A549 (cell line): ENCODE data around the gene TSR2. TPM values are rescaled to one million over a fixed set of nuclear protein-coding genes. Genes with fewer than 3 reads are reported as not detected.
A peak's percentile ranks its signal among the peaks of the same experiment; 100 is the strongest.

Experiments
- ATAC-seq, 2 experiments: fragments of 200-7000 bp in 1 of 2; fragments of >200 bp in 1 of 2; cut with Nextera tagmentation in 1 of 2; cut with Tn5 transposase in 1 of 2; 3 replicates each; pipeline versions ENCODE4 v1.8.0 to v1.9.1; 2018 to 2020; ENCODE audit warnings: mild to moderate bottlenecking in 1 of 2, moderate library complexity in 1 of 2
- CTCF ChIA-PET: fragments of 300-600 bp; sonication (Branson Sonifier 250); formaldehyde crosslinking; extraction: SDS; loops from one replicate; lab custom pipeline; 2021; ENCODE audit warnings: antibody characterized with exemption, inconsistent platforms; lab: Yijun Ruan, JAX
- POLR2A ChIA-PET: fragments of 350-600 bp; formaldehyde crosslinking; extraction: SDS; loops from one replicate; lab custom pipeline; 2021; ENCODE audit warnings: antibody characterized with exemption, inconsistent platforms; lab: Yijun Ruan, JAX
- DNase-seq, 2 experiments: peaks; one replicate each; pipeline versions ENCODE4 v3.0.0 to v3.0.0-alpha.2; 2011 to 2016; ENCODE audit warnings: low read depth in 1 of 2, low spot score in 1 of 2
- FAIRE-seq: peaks from 2 replicates; lab custom pipeline; 2011; peaks lifted over from hg19 to GRCh38; lab: Jason Lieb, UNC
- H3K27ac ChIP-seq, 2 experiments: fragments of >200 bp; sonication (Bioruptor Twin); formaldehyde crosslinking; 3 replicates each; pipeline ENCODE4 v1.5.1; 2016 to 2017
- H3K4me1 ChIP-seq: fragments of >200 bp; sonication (Bioruptor Twin); formaldehyde crosslinking; 3 replicates; pipeline ENCODE4 v1.6.1; 2016
- H3K4me2 ChIP-seq: fragments of >200 bp; sonication (Bioruptor Twin); formaldehyde crosslinking; 3 replicates; pipeline ENCODE4 v1.6.1; 2016
- H3K4me3 ChIP-seq: fragments of >200 bp; sonication (Bioruptor Twin); formaldehyde crosslinking; 3 replicates; pipeline ENCODE4 v1.5.1; 2016
- H3K9me3 ChIP-seq: fragments of >200 bp; sonication (Bioruptor Twin); formaldehyde crosslinking; 3 replicates; pipeline ENCODE4 v1.6.1; 2016
- CHD2 ChIP-seq: fragments of 150-350 bp; IDR thresholded peaks from 2 replicates; pipeline ENCODE4 v1.6.1; 2014; ENCODE audit warnings: low read length; ENCODE audit not compliant: partially characterized antibody
- CHD4 ChIP-seq: fragments of 200-600 bp; sonication (generic); IDR thresholded peaks from 2 replicates; pipeline ENCODE4 v1.6.1; 2016; ENCODE audit warnings: antibody characterized with exemption, mild to moderate bottlenecking, borderline replicate concordance
- HEYL ChIP-seq: fragments of 250-450 bp; sonication (Bioruptor Pico); IDR thresholded peaks from 2 replicates; pipeline ENCODE4 v1.8.0; 2021; ENCODE audit warnings: mild to moderate bottlenecking, moderate library complexity
- KDM5A ChIP-seq: fragments of 200-600 bp; sonication (generic); IDR thresholded peaks from 2 replicates; pipeline ENCODE4 v1.6.1; 2016; ENCODE audit warnings: antibody characterized with exemption, mild to moderate bottlenecking
- RARB ChIP-seq: fragments of 250-450 bp; sonication (Bioruptor Pico); IDR thresholded peaks from 2 replicates; pipeline ENCODE4 v1.8.0; 2021; ENCODE audit warnings: mild to moderate bottlenecking, moderate library complexity
- TP53 ChIP-seq: fragments of 250-450 bp; sonication (Bioruptor Pico); IDR thresholded peaks from 2 replicates; pipeline ENCODE4 v1.5.0; 2021; ENCODE audit warnings: mild to moderate bottlenecking, moderate library complexity
- ZNF302 ChIP-seq: fragments of 250-450 bp; sonication (Bioruptor Pico); IDR thresholded peaks from 2 replicates; pipeline ENCODE4 v1.9.0; 2021; ENCODE audit warnings: inconsistent platforms, mild to moderate bottlenecking, moderate library complexity
- WGBS: methylation state at CpG from one replicate; pipeline ENCODE4 v1.1.6; 2017; ENCODE audit errors: missing lambda C conversion rate; 5-methylcytosine and 5-hydroxymethylcytosine counted together
- polyA plus RNA-seq, 4 experiments: library from polyadenylated mRNA; depleted of rRNA in 3 of 4; stranded (reverse); fragments of >200 nt; fragmentation: RNase III in 1 of 4; extraction: RNeasy Plus Mini Kit Qiagen cat#74134 plus additional on column Dnase treatment in 1 of 4; gene quantifications; 2 replicates in 3 of 4; 3 replicates in 1 of 4; pipeline ENCODE4 v1.2.3, GENCODE V29; 2011 to 2017
- TF ChIP-seq, protein P1 (sequence below): IDR thresholded peaks from 2 replicates; pipeline ENCODE4 v1.6.1; 2012
- TF ChIP-seq, protein P2 (sequence below): IDR thresholded peaks from 2 replicates; pipeline ENCODE4 v1.6.1; 2012
- TF ChIP-seq, protein P3 (sequence below): fragments of 150-350 bp; IDR thresholded peaks from 2 replicates; pipeline ENCODE4 v1.6.1; 2014; ENCODE audit warnings: low read depth, mild to moderate bottlenecking, low read length

Gene TSR2
- polyA plus RNA-seq, 2 of the 4 experiments (the other 2 are of a cell fraction): 26.9 to 60.4 TPM

DNA sequence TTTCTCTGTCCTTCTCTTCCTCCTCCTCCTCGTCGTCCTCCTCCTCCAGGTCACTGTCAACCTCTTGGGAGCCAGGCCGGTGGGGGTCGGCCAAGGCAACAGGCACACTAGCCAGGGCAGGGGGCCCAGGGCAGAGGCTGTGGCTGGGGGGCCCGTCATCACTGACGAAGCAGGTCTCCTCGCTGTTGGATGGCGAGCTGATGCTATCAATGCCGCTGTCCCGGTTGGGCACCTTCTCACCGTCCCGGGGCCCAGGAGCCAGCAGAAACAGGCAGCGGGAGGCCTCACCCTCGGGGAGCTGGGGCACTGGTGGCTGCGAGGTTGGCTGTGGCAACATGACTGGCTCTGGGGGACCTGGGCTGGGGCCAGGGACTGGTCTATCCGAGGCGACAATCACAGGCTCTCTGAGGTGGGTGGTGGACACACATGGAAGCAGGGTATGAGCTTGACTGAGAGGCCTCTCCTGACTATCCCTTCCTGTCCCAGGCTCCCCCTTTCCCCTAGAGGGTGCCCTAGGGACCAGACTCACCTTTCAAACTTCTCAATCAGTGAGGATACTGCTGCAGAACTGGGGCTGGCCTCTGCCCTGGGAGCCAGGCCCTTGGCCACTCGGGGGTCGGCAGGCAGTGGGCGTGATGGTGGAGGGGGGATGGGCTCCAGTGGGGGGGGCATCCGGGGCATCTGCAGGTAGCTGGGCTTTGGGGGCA is 30.0 kb downstream of the TSR2 start:
- Histone ChIP-seq H3K4me1 (peaks cover 3% of the 10 kb centered on the region; the same call in 1 of the 3 replicates), H3K9me3 (no peaks in the 10 kb centered on the region), H3K4me2 (no peak overlapping the region), H3K27ac (no peak overlapping the region), H3K4me3 (no peak overlapping the region)
- DNase-seq (no peak), FAIRE-seq (no peak), ATAC-seq (0 out of 6 replicates have a peak, but pooled peaks of 1 of the 2 experiments have one; percentile 41)
- TF ChIP-seq, protein P1, sequence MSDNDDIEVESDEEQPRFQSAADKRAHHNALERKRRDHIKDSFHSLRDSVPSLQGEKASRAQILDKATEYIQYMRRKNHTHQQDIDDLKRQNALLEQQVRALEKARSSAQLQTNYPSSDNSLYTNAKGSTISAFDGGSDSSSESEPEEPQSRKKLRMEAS: no peak
- TF ChIP-seq, protein P2, sequence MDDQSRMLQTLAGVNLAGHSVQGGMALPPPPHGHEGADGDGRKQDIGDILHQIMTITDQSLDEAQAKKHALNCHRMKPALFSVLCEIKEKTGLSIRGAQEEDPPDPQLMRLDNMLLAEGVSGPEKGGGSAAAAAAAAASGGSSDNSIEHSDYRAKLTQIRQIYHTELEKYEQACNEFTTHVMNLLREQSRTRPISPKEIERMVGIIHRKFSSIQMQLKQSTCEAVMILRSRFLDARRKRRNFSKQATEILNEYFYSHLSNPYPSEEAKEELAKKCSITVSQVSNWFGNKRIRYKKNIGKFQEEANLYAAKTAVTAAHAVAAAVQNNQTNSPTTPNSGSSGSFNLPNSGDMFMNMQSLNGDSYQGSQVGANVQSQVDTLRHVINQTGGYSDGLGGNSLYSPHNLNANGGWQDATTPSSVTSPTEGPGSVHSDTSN: no peak
- no peak for TF ChIP-seq ZNF302 (CRISPR knock-in tag)
- TF ChIP-seq, protein P3, sequence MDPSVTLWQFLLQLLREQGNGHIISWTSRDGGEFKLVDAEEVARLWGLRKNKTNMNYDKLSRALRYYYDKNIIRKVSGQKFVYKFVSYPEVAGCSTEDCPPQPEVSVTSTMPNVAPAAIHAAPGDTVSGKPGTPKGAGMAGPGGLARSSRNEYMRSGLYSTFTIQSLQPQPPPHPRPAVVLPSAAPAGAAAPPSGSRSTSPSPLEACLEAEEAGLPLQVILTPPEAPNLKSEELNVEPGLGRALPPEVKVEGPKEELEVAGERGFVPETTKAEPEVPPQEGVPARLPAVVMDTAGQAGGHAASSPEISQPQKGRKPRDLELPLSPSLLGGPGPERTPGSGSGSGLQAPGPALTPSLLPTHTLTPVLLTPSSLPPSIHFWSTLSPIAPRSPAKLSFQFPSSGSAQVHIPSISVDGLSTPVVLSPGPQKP: no peak
- no peak for TF ChIP-seq RARB (CRISPR knock-in tag)
- no peak for TF ChIP-seq CHD4
- TF ChIP-seq CHD2: no peak
- 92% methylated on average over 10 of the region's 21 CpGs for WGBS
- CTCF ChIA-PET: interaction anchor here (0.5 to 0.6 kb wide), 2 partner anchors 95 to 169 kb away, joined by 3 read pairs; no protein-coding TSS in a partner anchor
- POLR2A ChIA-PET: no interaction called here

DNA sequence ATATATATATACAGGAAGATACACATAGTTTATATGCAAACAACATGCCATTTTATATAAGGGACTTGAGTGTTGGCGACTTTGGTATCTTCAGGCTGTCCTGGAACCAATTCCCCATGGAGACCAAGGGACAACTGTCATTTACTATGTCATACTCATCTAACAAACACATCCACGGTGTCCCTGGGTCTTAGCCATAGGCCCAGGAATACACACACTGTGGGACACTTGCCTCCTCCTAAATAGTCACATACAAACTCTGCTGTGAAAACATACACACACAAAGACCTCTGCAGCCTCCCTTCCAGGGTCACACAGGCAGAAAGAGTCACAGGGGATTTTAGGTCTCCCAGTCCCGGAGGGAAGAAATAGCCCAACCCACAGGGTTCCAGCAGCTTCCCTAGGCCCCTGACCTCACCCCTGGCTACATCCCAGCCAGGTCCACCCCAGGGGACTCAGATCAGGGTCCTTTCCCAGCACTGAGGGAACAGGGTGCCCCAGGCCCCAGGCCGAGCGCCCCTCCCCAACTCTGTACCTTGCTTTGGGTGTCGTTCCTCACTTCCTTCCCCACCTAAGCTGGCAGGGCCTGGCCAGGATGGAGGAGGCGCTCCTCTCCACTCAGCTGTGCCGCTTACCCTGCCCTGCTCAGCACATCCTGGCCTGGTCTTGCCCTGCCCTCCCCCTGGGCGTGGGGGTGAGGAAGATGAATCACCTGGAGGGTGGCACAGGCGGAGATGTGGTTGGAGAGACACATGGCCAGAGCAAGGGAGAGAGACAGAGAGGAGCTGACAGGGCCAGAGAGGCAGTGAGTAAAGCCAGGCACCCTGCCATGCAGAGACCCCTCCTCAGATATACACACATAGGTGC is 34.0 kb downstream of the TSR2 start:
- no peak for TF ChIP-seq HEYL (CRISPR knock-in tag)
- Histone ChIP-seq H3K27ac (no peak overlapping the region), H3K4me1 (peaks cover 3% of the 10 kb centered on the region; the same call in 1 of the 3 replicates), H3K4me3 (no peak overlapping the region), H3K4me2 (no peak overlapping the region), H3K9me3 (no peaks in the 10 kb centered on the region)
- CTCF ChIA-PET: no interaction called here
- FAIRE-seq (no peak), ATAC-seq (0 out of 6 replicates have a peak, but pooled peaks of 1 of the 2 experiments have one; percentile 13), DNase-seq (no peak)
- 77% methylated on average over 9 of the region's 10 CpGs for WGBS
- POLR2A ChIA-PET: no interaction called here

DNA sequence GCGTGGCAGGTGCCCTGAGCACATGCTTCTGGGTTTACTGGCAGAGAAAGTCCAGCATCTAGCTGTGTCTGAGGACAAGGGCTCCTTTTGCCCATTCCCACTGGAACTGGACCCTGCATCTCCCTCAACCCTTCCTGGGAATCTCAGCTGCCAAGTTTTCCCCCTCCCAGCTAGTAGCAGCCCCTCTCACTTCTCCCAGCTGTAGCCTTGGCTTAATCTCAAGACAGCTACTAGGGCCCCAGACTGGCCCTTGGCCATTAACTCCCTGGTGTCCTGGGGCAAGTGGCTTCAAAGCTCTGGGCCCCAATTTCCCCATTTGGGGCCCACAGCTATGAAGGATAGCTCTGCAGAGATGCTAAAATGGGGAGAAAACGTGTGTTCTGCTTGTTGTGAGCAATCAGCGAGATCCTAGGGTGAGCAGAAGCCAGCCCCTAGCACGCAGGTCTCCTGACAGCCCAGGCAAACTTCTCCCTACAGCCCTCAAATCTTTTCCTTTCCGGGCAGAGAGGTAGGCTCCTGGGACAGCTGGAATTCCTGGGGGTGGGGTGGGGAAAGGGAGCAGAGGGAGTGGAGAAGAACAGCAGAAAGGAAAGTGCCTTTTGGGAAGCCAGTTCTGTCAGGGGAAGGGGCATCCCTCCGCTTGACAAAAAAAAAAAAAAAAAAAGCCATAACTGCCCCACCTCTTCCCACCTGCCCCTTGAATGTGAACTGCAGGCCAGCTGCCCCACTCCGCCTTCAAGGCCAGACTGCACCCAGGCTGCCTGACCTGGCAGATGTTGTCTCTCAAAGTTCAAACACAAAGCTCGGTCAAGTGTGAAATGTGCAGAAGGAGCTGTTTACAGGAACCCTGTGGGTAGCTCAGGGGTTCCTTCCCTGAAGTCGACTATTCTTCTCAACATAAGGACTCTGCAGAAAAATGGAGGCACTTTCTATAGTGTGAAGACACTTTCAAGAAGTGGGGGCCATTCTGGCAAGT is 39.2 kb downstream of the TSR2 start:
- no peak for TF ChIP-seq CHD4
- TF ChIP-seq TP53 (CRISPR knock-in tag): no peak
- TF ChIP-seq, protein P1: no peak
- no peak for TF ChIP-seq KDM5A
- TF ChIP-seq, all 56 proteins: peak for 0
- 70% methylated on average over 9 of the region's 9 CpGs for WGBS
- H3K4me3 ChIP-seq: no peak overlapping the region
- H3K27ac ChIP-seq: no peak overlapping the region
- ChIA-PET POLR2A (interaction anchor here (0.6 kb wide), 1 partner anchor 373 kb away, joined by 3 read pairs; no protein-coding TSS in a partner anchor), CTCF (no interaction called here)
- DNase-seq (no peak), ATAC-seq (no peak), FAIRE-seq (no peak)
- no peaks in the 10 kb centered on the region for H3K9me3 ChIP-seq
- H3K4me2 ChIP-seq: no peak overlapping the region
- peaks cover 7% of the 10 kb centered on the region; the same call in 1 of the 3 replicates for H3K4me1 ChIP-seq
